ENCODE data around the gene TNFRSF4.

TNFRSF4 gene

DNA sequence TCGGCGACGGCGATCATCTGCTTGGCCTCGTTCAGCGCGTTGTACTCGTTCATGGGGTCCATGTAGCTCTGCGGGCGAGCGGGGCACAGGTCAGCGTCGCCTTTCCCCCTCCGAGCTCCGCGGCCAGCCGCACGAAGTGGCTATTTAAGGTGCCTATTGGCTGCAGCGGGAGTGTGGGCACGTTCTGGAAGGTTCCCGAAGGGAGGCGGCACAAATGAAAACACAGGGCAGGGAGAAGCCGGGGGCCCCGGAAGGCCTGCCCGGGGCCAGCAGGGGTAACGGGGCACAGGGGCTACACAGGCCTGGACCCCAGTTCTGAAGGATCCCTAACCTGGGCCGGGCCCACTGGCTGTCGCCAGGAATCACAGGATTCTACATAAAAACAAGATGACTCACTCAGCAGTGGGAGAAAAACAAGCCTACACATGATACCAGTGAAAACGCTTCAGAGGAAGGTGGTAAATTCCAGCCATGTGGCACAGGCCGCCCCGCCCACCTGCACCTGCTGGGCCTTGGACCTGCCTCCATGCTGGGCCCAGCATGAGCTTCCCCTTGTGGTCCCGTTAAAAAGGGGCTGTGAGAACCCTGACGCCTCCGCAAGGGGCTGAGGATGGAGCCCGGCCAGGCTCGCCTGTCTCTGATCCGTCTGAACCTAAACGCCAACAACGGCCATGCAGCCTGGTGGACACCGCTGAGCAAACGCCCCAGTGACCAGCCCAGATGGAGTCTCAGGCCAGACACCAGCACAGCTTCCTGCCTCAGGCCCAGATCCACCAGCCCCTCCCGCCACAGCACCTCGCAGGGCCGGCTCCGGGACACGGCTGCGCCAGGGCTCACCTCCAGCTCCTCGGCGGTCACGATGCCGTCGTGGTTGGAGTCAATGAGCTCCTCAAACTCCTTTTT, 3.9 kb upstream of the TNFRSF4 start:
- no peak for DNase-seq (ENCODE audit: low spot score)

DNA sequence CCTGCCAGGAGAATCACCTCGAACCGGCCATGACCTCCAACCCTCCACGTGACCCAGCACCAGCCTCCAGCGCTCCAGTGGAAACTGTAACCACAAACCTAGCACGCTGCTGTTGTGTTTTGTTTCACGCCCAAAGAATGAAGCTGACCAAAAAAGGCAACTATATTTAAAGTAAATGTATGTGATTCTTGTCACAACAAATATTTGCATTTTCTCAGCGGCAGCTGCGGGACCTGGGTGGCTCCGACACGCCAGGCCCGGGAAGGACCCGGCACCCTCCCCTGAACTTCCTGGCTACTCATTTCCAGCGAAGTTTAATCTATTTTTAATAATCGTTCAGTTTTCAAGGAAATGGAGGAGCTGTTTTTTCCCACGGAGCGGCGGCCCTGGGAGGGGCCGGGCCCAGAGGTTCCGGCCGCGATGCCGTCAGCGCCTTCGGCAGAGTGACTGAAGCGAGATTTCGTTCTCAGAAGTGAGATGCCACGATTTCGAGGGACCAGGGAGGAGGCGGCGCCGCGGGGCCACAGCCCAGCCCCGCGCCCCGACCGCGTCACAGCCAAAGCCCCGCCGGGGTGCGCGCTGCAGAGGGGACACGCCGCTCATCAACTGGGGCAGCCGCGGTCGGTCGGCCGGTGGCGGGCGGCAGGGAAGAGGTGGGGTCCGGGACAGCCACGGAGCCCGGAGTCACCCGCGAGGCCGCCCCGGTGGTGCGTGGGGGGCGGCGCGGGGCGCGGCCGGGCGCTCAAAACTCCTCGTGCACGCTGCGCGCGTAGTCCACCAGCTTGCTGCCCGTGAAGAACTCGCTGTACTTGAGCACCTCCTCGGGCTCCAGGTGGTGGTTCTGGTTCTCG, 3.0 kb upstream of the TNFRSF4 start:
- no peak for DNase-seq (ENCODE audit: low spot score)

DNA sequence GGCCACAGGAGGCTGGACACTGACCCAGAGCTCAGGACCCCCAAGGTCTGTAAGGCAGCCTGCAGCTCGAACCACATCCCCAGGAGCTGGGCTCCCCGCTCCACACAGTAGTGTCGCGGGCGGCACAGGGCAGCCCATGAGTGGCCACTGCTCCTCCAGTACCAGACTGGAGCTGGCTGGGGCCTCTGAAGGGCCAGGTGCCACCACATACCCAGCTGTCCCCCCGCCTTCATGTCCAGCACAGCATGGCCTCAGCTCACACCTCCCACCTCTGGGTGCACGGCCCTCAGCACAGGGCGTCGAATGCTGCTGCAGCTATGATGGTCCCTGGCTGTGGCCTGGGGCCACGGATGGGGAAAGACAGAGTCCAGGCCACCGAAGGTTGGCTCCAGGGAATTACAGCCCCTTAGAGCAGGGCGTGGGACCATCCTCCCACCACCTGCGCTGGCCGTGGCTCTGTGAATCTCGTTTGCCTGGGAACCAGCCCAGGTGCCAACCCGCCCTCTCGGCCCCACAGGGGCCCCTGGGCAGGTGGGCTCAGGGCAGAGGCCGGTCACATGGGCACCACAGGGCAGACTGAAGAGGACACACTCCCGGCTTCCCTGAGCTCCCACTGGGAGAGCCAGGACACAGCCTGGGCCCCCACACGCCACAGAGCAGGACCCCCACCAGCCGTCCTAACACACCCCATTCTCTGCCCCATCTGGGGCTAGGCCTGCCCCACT, 2.1 kb upstream of the TNFRSF4 start:
- DNase-seq (ENCODE audit: low spot score): no peak

- DNase-seq (ENCODE audit: low spot score): no peak
Observed at GRCh38 chr1:1215080-1215676, 1.2 kb upstream of the TNFRSF4 start.

DNA sequence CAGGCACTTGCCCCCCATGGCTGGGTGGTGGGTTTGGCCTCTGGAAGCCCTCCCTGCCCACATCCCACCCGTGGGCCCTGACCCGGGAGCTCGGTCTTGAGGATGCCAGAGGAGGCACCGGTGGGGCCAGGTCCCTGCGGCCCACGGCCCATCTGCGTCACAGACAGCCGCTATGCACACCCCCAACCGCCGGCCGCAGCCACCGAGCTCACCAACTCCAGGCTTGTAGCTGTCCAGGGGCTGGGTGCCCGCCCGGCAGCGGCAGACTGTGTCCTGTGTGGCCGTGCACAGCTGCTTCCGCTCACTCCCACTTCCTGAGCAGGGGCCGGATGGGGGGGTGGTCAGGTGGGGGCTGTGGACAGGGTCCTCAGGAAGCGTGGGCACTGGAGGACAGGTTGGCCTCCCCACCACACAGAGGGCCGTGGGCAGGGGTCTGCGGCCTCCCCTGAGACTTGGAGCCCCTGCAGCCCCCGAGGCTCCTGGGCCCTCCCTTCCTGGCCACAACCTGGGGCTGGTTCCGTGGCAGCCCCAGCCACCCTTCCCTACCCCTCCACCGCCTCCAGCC, 1.1 kb downstream of the TNFRSF4 start:
- DNase-seq (ENCODE audit: low spot score): no peak

- DNase-seq (ENCODE audit: low spot score): no peak
Observed at GRCh38 chr1:1211541-1212441, 2.2 kb downstream of the TNFRSF4 start.

GRCh38 chr1:1210726-1211540, 3.0 kb downstream of the TNFRSF4 start:
- DNase-seq (ENCODE audit: low spot score): no peak

DNA sequence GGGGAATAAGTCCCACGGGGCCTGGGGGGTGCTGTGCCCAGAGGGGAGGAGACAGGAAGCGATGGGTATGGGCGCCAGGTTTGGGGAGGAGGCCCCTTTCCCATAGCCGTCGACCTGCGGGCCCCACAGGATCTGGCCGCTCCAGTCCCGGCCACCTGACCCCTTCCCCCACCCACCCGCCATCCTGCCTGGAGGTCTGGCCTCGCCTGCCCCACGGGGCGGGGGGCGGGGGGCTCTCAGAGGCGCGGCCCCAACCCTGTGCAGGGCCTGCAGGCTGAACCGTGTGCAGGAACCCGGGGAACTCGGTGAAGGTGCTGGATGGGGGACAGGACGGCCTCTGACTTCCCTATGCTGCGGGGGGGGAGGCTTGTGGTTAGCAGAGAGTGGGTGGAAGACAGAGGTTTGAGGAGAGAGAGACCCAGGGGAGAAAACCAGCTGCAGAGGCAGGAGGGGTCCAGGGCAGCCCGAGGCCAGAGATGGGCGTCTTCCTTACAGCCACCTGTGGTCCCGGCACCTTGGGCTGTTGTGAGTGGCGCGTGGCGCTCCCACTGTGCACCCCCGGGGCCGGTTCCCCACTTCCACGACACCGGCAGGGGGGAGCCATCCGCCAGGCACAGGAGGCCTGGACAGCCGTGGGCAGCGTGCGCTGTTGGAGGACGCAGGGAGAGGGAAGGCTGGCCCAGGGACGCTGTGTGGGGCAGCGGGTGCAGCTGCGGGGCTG, 5.1 kb downstream of the TNFRSF4 start:
- no peak for DNase-seq (ENCODE audit: low spot score)

DNA sequence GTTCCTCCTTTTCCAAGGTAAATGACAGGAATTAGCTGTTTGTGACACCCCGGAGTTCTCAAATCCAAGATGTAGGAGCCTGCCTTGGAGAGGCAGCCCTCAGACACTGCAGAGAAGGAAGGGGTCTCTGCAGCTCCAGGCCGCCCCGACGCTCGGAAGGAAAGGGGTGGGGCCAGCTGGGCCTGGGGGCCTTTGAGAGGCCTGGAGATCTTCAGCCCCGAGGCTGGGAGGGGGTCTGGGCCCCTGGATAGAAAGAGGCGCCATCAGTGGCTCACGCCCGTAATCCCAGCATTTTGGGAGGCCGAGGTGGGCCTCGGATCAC, 6.4 kb downstream of the TNFRSF4 start:
- DNase-seq (ENCODE audit: low spot score): no peak

DNA sequence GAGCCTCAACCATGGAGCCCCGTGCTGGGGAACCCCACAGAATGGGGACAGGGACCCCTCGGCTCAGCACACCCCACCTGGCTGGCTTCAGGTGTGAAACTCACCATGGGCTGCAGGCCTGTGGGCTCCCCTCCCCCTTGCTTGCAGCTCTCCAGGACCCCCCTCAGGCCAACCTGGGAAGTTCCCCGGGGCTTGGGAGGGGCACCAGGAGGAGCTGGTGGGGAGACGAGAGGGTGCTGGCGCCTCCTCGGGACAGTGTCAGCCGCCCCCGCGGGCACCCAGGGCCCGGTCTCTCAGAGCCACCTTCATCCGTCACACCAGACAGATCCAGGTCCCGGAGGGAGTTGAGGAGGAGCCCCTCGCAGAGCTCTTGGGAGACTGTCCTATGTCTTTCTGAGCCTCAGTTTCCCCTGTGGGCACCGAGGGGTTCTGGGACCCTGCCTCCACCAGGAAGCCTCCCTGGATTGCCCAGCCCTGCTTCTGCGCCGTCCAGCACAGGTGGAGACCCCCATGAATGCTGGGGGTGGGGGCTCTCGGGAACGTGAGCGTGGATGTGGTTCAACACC, 6.9 kb downstream of the TNFRSF4 start:
- no peak for DNase-seq (ENCODE audit: low spot score)

GRCh38 chr1:1206376-1206965, 7.5 kb downstream of the TNFRSF4 start, which contains the start of gene TNFRSF18:
Gene TNFRSF18, minus strand, starts transcription at chr1:1206592. Its CDS starts 21 bp downstream, at chr1:1206571.
- no peak for DNase-seq (ENCODE audit: low spot score)

DNA sequence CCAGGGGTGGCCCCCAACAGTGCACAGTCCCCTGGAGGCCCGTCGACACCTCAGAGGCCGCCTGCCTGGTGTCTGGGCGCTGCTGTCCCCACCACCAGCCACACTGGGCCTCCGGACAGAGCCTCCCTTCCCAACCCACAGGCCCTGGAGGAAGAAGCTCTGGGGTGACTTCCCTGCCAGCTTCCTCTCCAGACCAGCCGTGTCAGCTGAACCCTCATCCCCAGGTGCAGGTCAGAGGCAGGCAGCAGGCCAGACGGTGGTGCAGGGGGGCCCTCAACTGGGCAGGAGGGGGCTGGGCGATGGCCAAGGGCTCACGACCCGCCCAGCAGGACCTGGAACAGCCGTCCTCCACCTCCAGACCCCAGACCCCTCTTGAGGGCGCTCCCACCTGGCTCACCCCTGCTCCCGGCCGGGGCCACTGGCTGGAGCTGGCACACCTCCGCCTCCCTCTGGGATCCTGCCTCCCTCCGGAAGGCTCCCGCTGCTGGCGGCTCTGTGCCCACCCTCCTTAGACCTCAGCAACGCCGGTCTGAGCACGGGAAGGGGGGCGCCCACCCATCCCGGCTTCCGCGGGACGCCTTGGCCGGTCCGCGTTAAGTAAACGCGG, 8.1 kb downstream of the TNFRSF4 start:
- DNase-seq (ENCODE audit: low spot score): no peak

DNA sequence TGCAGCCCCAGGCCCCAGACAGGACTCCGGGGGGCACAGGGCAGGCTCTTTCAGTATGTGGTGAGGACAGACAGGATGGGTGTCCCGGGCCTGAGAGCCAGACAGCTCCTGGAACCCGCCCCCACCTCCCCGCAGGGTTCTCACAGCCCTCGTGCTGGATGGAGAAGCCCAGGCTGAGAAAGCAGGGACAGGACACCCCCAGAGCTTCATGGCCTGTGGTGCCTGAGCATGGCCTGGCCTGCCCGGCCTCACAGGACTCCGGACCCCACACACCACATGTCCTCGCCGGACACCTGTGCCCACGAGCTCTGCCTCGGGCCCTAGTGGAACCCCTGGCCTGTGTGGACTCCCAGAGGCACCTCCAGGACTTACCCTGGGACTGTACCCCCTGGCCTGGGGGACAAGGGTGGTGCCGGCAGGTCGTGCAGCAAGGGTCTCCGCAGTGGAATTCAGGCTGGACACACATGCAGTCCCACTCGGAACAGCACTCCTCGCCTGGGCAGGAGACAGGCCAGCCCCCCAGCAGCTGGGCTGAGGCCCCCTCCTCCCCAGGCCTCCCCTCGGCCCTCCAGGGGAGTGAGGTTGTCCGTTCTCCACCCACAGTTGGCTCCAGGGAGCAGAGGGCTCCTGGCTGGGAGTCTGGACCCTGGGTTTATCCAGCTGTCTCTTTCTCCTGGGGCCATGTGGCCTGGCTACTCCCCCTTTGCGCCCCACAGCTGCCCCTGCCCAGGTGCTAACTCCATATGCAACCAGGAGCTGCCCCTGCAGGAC, 8.8 kb downstream of the TNFRSF4 start:
- DNase-seq (ENCODE audit: low spot score): no peak

GRCh38 chr1:1204425-1204920, 9.5 kb downstream of the TNFRSF4 start:
- no peak for DNase-seq (ENCODE audit: low spot score)

DNA sequence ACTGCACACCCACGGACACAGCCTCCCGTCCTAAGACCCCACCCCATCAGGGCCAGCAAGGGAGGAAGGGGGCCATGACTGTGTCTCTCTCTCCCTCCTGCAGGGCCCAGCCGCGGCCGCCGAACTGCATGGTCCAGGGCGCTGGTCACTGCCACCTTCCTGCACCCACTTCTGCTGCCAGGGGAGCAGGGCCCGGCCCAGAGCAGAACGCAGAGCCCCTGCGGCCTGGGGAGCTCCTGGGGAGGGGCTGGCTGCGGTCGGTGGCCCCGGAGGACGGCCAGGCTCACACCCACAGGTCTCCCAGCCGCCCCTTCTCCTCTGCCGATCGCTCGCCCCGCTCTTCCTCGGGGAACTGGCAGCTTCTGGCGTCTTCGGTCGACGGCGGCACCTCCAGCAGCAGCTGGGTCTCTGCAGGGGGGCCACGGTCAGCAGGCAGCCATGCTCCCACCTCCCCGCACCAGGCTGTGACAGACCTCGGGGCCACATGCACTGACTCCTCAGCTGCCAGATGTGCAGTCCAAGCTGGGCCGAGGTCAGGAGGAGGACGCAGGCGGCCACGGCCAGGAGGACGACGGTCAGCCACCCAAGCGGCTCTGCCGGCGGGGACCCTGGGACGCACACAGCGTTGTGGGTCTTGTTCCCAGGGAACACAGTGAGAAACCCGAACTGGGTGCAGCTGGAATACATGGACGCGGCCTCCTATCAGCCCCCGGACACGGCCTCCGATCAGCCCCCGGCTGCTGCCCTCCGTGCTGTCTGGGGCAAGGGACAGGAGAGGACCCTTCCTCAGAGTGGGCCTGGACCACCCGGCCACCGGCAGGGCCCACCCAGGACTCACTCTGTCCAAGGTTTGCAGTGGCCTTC, 10.2 kb downstream of the TNFRSF4 start:
- DNase-seq (ENCODE audit: low spot score): no peak

All from AG08395 (cell line).